ENCODE data around the gene MPEG1. TPM values are rescaled to one million over a fixed set of nuclear protein-coding genes. Genes with fewer than 3 reads are reported as not detected.

The MPEG1 gene
- total and polyA plus RNA-seq, 2 donors (not counting 1 experiment from before 2014, with no cell fraction given), result not detected

- TF ChIP-seq EZH2 (IDR thresholded peaks at IDR 0.05; ENCODE audit: low read length, missing control alignments) (no peak), CTCF (conservative IDR thresholded peaks at IDR 0.05 in 1 of 2, IDR thresholded peaks at IDR 0.05 in 1 of 2; ENCODE audit: low read depth in 1 of 2, low read length in 2 of 2) (peak; percentile 47 to 54)
- Histone ChIP-seq H3K9ac (ENCODE audit: insufficient read depth, low read length) (no peak overlapping the region), H2AFZ (ENCODE audit: low read length) (no peak overlapping the region), H4K20me1 (ENCODE audit: control insufficient read depth, extremely low read depth, insufficient read depth, low read length) (no peaks in the 10 kb centered on the region), H3K79me2 (ENCODE audit: control insufficient read depth, insufficient read depth, low read length) (no peaks in the 10 kb centered on the region), H3K9me3 (ENCODE audit: control insufficient read depth, insufficient read depth, low read depth, low read length) (no peaks in the 10 kb centered on the region), H3K27ac (ENCODE audit: insufficient read depth, low read length) (no peak overlapping the region), H3K4me3 (replicated peaks in 1 of 4; ENCODE audit: control extremely low read depth in 1 of 4, insufficient read depth in 1 of 4, low read depth in 3 of 4, low read length in 4 of 4) (no peak overlapping the region), H3K36me3 (ENCODE audit: control insufficient read depth, insufficient read depth, low read length) (peaks cover 4% of the 10 kb centered on the region), H3K27me3 (ENCODE audit: control insufficient read depth, insufficient read depth, low read length) (no peaks in the 10 kb centered on the region), H3K4me2 (ENCODE audit: extremely low read depth, insufficient read depth, low read length) (no peak overlapping the region), H3K4me1 (ENCODE audit: control insufficient read depth, extremely low read depth, insufficient read depth, low read length) (peaks cover 14% of the 10 kb centered on the region)
- DNase-seq (ENCODE audit: low read depth in 2 of 2), result no peak
Measured at GRCh38 chr11:59186130-59186594, 26.6 kb downstream of the MPEG1 start.

- Histone ChIP-seq H3K4me1 (ENCODE audit: control insufficient read depth, extremely low read depth, insufficient read depth, low read length) (peaks cover 14% of the 10 kb centered on the region), H3K9ac (ENCODE audit: insufficient read depth, low read length) (no peak overlapping the region), H3K4me2 (ENCODE audit: extremely low read depth, insufficient read depth, low read length) (no peak overlapping the region), H2AFZ (ENCODE audit: low read length) (no peak overlapping the region), H3K79me2 (ENCODE audit: control insufficient read depth, insufficient read depth, low read length) (no peaks in the 10 kb centered on the region), H3K27me3 (ENCODE audit: control insufficient read depth, insufficient read depth, low read length) (no peaks in the 10 kb centered on the region), H3K9me3 (ENCODE audit: control insufficient read depth, insufficient read depth, low read depth, low read length) (no peaks in the 10 kb centered on the region), H3K4me3 (replicated peaks in 1 of 4; ENCODE audit: control extremely low read depth in 1 of 4, insufficient read depth in 1 of 4, low read depth in 3 of 4, low read length in 4 of 4) (no peak overlapping the region), H3K36me3 (ENCODE audit: control insufficient read depth, insufficient read depth, low read length) (peaks cover 3% of the 10 kb centered on the region), H3K27ac (ENCODE audit: insufficient read depth, low read length) (no peak overlapping the region), H4K20me1 (ENCODE audit: control insufficient read depth, extremely low read depth, insufficient read depth, low read length) (no peaks in the 10 kb centered on the region)
- peak in 1 of 2 donors; percentile 41 for DNase-seq (ENCODE audit: low read depth in 2 of 2)
- no peak for TF ChIP-seq CTCF (conservative IDR thresholded peaks at IDR 0.05 in 1 of 2, IDR thresholded peaks at IDR 0.05 in 1 of 2; ENCODE audit: low read depth in 1 of 2, low read length in 2 of 2)
- TF ChIP-seq EZH2 (IDR thresholded peaks at IDR 0.05; ENCODE audit: low read length, missing control alignments), result no peak
Measured at GRCh38 chr11:59185386-59185945, 27.3 kb downstream of the MPEG1 start.

- Histone ChIP-seq H3K4me2 (ENCODE audit: extremely low read depth, insufficient read depth, low read length) (no peak overlapping the region), H3K4me1 (ENCODE audit: control insufficient read depth, extremely low read depth, insufficient read depth, low read length) (peaks cover 14% of the 10 kb centered on the region), H4K20me1 (ENCODE audit: control insufficient read depth, extremely low read depth, insufficient read depth, low read length) (no peaks in the 10 kb centered on the region), H3K27ac (ENCODE audit: insufficient read depth, low read length) (no peak overlapping the region), H3K4me3 (replicated peaks in 1 of 4; ENCODE audit: control extremely low read depth in 1 of 4, insufficient read depth in 1 of 4, low read depth in 3 of 4, low read length in 4 of 4) (no peak overlapping the region), H3K79me2 (ENCODE audit: control insufficient read depth, insufficient read depth, low read length) (no peaks in the 10 kb centered on the region), H3K9me3 (ENCODE audit: control insufficient read depth, insufficient read depth, low read depth, low read length) (no peaks in the 10 kb centered on the region), H2AFZ (ENCODE audit: low read length) (no peak overlapping the region), H3K36me3 (ENCODE audit: control insufficient read depth, insufficient read depth, low read length) (peaks cover 3% of the 10 kb centered on the region), H3K27me3 (ENCODE audit: control insufficient read depth, insufficient read depth, low read length) (no peaks in the 10 kb centered on the region), H3K9ac (ENCODE audit: insufficient read depth, low read length) (no peak overlapping the region)
- no peak for DNase-seq (ENCODE audit: low read depth in 2 of 2)
- TF ChIP-seq CTCF (conservative IDR thresholded peaks at IDR 0.05 in 1 of 2, IDR thresholded peaks at IDR 0.05 in 1 of 2; ENCODE audit: low read depth in 1 of 2, low read length in 2 of 2) (no peak), EZH2 (IDR thresholded peaks at IDR 0.05; ENCODE audit: low read length, missing control alignments) (no peak)
Measured at GRCh38 chr11:59184691-59185339, 27.9 kb downstream of the MPEG1 start.

All from fibroblast of lung (primary cell).